ENCODE results near the gene TXNDC17. TPM values are rescaled to one million over a fixed set of nuclear protein-coding genes. Genes with fewer than 3 reads are reported as not detected.
"Not testable (repeated sequence)": the region's sequence is repeated elsewhere in the genome, so short reads cannot be mapped to it uniquely, and the experiment has no call there.

TXNDC17 gene
- total RNA-seq, 1 donor from 2014 or later, result 104 TPM

DNA sequence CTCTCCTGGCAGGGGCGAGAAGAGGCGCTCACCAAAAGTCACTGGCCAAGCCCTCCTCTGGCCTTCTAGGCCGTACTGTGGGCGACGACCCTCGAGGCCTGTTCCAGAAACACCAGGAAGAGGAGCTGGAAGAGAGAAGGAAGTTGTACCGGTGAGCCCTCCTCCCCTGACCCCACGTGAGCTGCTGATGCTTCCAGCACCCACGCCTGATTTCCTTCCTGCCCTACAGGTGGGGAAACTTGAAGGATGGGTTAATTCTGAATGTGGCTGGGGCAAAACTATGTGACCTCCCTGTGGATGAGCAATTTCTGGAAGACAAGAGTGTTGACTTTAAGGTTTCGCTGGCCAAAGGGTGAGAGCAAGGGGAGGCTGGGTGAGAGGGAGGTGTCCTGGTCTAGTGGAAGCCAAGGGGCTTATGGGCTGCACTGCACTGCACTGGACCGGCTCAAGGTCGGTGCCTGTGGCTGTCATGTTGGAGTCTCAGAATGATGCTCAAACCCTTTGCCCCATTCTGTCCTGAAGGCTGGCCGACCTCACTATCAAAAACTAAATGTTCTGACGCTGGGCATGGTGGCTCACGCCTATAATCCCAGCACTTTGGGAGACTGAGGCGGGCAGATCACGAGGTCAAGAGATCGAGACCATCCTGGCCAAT lies 16.9 kb downstream of the TXNDC17 start:
- no peak for DNase-seq (ENCODE audit: low spot score, unreplicated experiment)
- Mint-ChIP-seq H3K27me3 (peaks cover 40% of the 10 kb centered on the region), H3K4me3 (ENCODE audit: low read depth) (peak overlapping the region; percentile 74), H3K36me3 (ENCODE audit: insufficient read depth) (no peaks in the 10 kb centered on the region), H3K9me3 (ENCODE audit: low read depth) (no peaks in the 10 kb centered on the region), H3K27ac (no peak overlapping the region), H3K4me1 (ENCODE audit: low read depth) (peaks cover 21% of the 10 kb centered on the region)
- TF ChIP-seq, protein P1, sequence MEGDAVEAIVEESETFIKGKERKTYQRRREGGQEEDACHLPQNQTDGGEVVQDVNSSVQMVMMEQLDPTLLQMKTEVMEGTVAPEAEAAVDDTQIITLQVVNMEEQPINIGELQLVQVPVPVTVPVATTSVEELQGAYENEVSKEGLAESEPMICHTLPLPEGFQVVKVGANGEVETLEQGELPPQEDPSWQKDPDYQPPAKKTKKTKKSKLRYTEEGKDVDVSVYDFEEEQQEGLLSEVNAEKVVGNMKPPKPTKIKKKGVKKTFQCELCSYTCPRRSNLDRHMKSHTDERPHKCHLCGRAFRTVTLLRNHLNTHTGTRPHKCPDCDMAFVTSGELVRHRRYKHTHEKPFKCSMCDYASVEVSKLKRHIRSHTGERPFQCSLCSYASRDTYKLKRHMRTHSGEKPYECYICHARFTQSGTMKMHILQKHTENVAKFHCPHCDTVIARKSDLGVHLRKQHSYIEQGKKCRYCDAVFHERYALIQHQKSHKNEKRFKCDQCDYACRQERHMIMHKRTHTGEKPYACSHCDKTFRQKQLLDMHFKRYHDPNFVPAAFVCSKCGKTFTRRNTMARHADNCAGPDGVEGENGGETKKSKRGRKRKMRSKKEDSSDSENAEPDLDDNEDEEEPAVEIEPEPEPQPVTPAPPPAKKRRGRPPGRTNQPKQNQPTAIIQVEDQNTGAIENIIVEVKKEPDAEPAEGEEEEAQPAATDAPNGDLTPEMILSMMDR (IDR thresholded peaks at IDR 0.05; ENCODE audit: unreplicated experiment), result no peak

DNA sequence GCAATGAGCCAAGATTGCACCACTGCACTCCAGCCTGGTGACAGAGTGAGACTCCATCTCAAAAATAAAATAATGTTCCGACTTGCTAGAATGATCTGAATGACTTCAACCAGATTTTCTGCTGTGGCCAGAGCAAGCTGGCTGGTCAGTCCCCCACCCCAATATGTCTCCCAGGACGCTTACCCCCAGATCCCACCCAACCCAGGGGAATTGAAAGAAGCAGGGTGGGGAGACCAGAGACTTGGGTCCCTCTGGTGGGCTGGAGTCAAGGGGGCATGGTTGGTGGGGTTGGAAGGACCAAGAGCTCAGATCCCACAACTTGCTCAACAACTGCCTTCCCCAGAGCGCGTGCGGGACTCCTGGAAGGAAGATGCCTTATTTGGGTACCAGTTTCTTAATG lies 17.6 kb downstream of the TXNDC17 start:
- not testable (repeated sequence) for H3K9me3 Mint-ChIP-seq (ENCODE audit: low read depth); DNase-seq (ENCODE audit: low spot score, unreplicated experiment); H3K36me3 Mint-ChIP-seq (ENCODE audit: insufficient read depth); H3K4me3 Mint-ChIP-seq (ENCODE audit: low read depth); H3K27ac Mint-ChIP-seq
- H3K4me1 Mint-ChIP-seq (ENCODE audit: low read depth), result peaks cover 17% of the 10 kb centered on the region
- peaks cover 37% of the 10 kb centered on the region for H3K27me3 Mint-ChIP-seq

DNA sequence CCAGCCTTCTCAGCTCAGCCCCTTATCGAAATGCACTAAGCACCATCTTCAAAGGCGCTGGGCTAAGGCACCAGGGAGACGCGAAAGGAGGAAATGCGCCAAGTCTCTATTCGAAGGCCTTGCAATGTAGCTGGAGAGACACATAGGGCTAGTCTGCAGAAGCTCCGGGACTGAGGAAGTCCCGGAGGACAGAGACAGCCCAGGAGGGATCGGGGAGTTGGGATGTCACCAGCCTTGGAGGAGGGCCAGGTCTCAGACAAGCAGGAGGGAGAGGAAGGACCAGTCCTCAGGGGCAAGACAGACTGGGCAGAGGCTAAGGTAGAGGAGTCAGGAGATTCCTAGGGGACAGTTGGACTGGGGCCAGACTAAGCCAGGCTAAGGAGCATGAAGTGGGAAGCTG lies 19.2 kb downstream of the TXNDC17 start:
- TF ChIP-seq, protein P1 (IDR thresholded peaks at IDR 0.05; ENCODE audit: unreplicated experiment), result no peak
- no peak for DNase-seq (ENCODE audit: low spot score, unreplicated experiment)
- Mint-ChIP-seq H3K36me3 (ENCODE audit: insufficient read depth) (no peaks in the 10 kb centered on the region), H3K27ac (no peak overlapping the region), H3K27me3 (peaks cover 24% of the 10 kb centered on the region), H3K9me3 (ENCODE audit: low read depth) (no peaks in the 10 kb centered on the region), H3K4me1 (ENCODE audit: low read depth) (peaks cover 10% of the 10 kb centered on the region), H3K4me3 (ENCODE audit: low read depth) (no peak overlapping the region)

DNA sequence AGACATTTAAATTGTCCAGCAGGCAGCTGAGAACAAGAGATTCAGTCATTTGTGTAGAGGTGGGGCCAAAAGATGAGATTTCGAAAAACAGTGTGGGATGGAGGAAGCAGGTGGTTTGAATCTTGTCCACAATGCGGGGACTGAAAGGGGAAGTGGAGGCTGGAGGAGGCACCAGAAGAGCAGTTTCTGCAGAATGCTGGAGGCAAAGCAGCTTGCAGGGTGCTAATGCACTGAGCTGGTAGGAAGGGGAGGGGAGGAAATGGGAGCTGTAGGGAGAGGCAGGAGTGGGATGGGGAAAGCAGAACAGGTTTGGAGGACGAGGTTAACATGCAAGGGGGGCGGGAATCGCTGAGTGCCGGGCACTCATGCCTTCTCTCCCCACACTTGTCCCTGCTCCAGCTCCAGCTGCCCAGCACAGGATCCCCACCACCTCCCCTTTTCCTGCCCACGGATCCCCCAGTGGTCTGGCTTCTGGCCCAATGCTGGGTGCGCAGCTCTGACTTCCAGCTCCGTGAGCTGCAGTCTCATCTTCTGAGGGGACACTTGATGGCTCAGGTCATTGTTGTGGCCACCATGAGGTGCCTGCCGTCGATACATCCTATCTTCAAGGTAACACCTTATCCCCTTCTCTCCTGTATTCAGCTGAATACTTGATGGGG lies 20.1 kb downstream of the TXNDC17 start:
- Mint-ChIP-seq H3K27ac (no peak overlapping the region), H3K4me3 (ENCODE audit: low read depth) (no peak overlapping the region), H3K36me3 (ENCODE audit: insufficient read depth) (no peaks in the 10 kb centered on the region), H3K27me3 (peaks cover 17% of the 10 kb centered on the region), H3K4me1 (ENCODE audit: low read depth) (peaks cover 5% of the 10 kb centered on the region), H3K9me3 (ENCODE audit: low read depth) (no peaks in the 10 kb centered on the region)
- TF ChIP-seq, protein P1 (IDR thresholded peaks at IDR 0.05; ENCODE audit: unreplicated experiment), result no peak
- DNase-seq (ENCODE audit: low spot score, unreplicated experiment), result no peak

DNA sequence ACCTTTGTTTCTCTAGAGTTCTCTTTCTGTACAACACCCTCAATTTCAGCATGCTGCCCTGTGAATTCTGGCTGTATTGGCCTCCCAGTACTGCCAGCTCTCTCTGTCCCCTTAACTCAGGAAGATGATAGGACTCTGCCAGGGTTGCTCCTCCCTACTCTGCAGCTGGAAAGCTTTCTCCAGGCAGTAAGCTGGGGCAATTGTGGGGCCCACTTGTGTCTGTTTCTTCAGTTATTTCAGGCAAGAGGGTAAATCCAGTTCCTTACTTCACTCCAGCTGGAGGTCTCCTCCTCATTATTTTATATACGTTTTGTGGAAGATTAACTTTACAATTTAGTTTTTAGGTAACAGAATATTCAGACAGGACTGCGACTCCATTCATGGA lies 20.6 kb downstream of the TXNDC17 start:
- no peaks in the 10 kb centered on the region for H3K9me3 Mint-ChIP-seq (ENCODE audit: low read depth)
- H3K4me3 Mint-ChIP-seq (ENCODE audit: low read depth), result no peak overlapping the region
- TF ChIP-seq, protein P1 (IDR thresholded peaks at IDR 0.05; ENCODE audit: unreplicated experiment), result no peak
- peaks cover 3% of the 10 kb centered on the region for H3K4me1 Mint-ChIP-seq (ENCODE audit: low read depth)
- H3K27ac Mint-ChIP-seq, result no peak overlapping the region
- H3K36me3 Mint-ChIP-seq (ENCODE audit: insufficient read depth), result no peaks in the 10 kb centered on the region
- peaks cover 13% of the 10 kb centered on the region for H3K27me3 Mint-ChIP-seq
- no peak for DNase-seq (ENCODE audit: low spot score, unreplicated experiment)

DNA sequence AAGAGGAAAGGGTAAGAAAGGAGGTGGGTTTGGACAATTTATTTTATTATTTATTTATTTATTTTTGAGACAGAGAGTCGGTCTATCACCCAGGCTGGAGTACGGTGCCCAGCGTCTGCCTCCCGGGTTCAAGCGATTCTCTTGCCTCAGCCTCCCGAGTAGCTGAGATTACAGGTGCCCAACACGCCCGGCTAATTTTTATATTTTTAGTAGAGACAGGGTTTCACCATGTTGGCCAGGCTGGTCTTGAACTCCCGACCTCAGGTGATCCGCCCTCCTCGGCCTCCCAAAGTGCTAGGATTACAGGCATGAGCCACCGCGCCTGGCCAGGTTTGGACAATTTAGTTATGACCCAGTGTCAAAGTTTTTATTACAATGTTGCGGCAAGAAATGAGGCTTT lies 22.3 kb downstream of the TXNDC17 start:
- not testable (repeated sequence) for H3K27ac Mint-ChIP-seq; H3K4me1 Mint-ChIP-seq (ENCODE audit: low read depth); H3K4me3 Mint-ChIP-seq (ENCODE audit: low read depth); H3K36me3 Mint-ChIP-seq (ENCODE audit: insufficient read depth); H3K9me3 Mint-ChIP-seq (ENCODE audit: low read depth); DNase-seq (ENCODE audit: low spot score, unreplicated experiment)
- peaks cover 17% of the 10 kb centered on the region for H3K27me3 Mint-ChIP-seq

Measured in progenitor cell of endocrine pancreas (in vitro differentiated cells).